K562 (cell line): Measurements from ENCODE around the gene ZNF778. TPM values are rescaled to one million over a fixed set of nuclear protein-coding genes. Genes with fewer than 3 reads are reported as not detected.

Experiments
- ATAC-seq: fragments of 200-7000 bp; cut with Tn5 transposase; 3 replicates; pipeline ENCODE4 v1.9.1; 2020; ENCODE audit warnings: moderate library complexity
- BruUV-seq: library from RNA; stranded (reverse); fragments of 400-500 nt; replicated peaks from 2 replicates; lab custom pipeline; 2021; lab: Mats Ljungman, UMichigan
- CTCF ChIA-PET: fragments of 300-600 bp; formaldehyde crosslinking; extraction: SDS; loops from one replicate; lab custom pipeline; 2021; ENCODE audit warnings: low intra/inter-chr PET ratio; lab: Yijun Ruan, JAX
- POLR2A ChIA-PET: fragments of 300-600, 350-650 bp; sonication (Branson Sonifier 250); formaldehyde crosslinking; extraction: SDS; loops from one replicate; lab custom pipeline; 2021; ENCODE audit warnings: antibody characterized with exemption, inconsistent platforms; lab: Yijun Ruan, JAX
- DNase-seq, 4 experiments: peaks; one replicate each; pipeline versions ENCODE4 v3.0.0 to v3.0.0-alpha.2; 2011 to 2018; ENCODE audit warnings: low spot score in 3 of 4, mixed read lengths in 3 of 4; ENCODE audit errors: extremely low read depth in 1 of 4
- FAIRE-seq: peaks from 2 replicates; lab custom pipeline; 2011; peaks lifted over from hg19 to GRCh38; lab: Jason Lieb, UNC
- H2AFZ ChIP-seq: 2 replicates; pipeline ENCODE4 v1.6.0; 2011; ENCODE audit warnings: low read depth, low read length, control low read depth, inconsistent platforms
- H3K27ac ChIP-seq: fragments of 200-600 bp; 3 replicates; pipeline ENCODE4 v1.8.0; 2011; ENCODE audit warnings: low read depth, mild to moderate bottlenecking, control low read depth, inconsistent platforms, low read length, moderate library complexity, mixed read lengths; ENCODE audit errors: extremely low read depth
- H3K27me3 ChIP-seq, 2 experiments: fragments of 300-600 bp in 1 of 2; 2 replicates in 1 of 2; 3 replicates in 1 of 2; pipeline versions ENCODE4 v1.6.0 to v1.8.0; 2011; ENCODE audit warnings: inconsistent platforms in 2 of 2, low read length in 2 of 2, mild to moderate bottlenecking in 1 of 2, mixed read lengths in 1 of 2, moderate library complexity in 1 of 2; ENCODE audit not compliant: control insufficient read depth in 2 of 2, insufficient read depth in 2 of 2
- H3K36me3 ChIP-seq: fragments of 300-600 bp; 3 replicates; pipeline ENCODE4 v1.8.0; 2011; ENCODE audit warnings: mild to moderate bottlenecking, low read length, inconsistent platforms; ENCODE audit not compliant: control insufficient read depth, insufficient read depth
- H3K4me1 ChIP-seq, 2 experiments: fragments of 200-600 bp in 1 of 2; replicated peaks in 1 of 2; 2 replicates in 1 of 2; 3 replicates in 1 of 2; pipeline versions ENCODE4 v1.5.1 to v1.8.0; 2011; ENCODE audit warnings: inconsistent platforms in 2 of 2, low read length in 2 of 2, mild to moderate bottlenecking in 1 of 2, mixed read lengths in 1 of 2, moderate library complexity in 1 of 2; ENCODE audit not compliant: control insufficient read depth in 2 of 2, insufficient read depth in 2 of 2
- H3K4me2 ChIP-seq: 2 replicates; pipeline ENCODE4 v1.6.1; 2011; ENCODE audit warnings: low read length, control low read depth, inconsistent platforms, mixed read lengths; ENCODE audit not compliant: insufficient read depth
- H3K4me3 ChIP-seq: fragments of 200-600 bp; sonication (generic), shearing (Covaris generic); 2 replicates; pipeline ENCODE4 v1.5.1; 2016; ENCODE audit warnings: control low read depth, inconsistent platforms
- H3K79me2 ChIP-seq: fragments of 200-600 bp; 3 replicates; pipeline ENCODE4 v1.8.0; 2011; ENCODE audit warnings: low read length, inconsistent platforms; ENCODE audit not compliant: control insufficient read depth, insufficient read depth
- H3K9ac ChIP-seq, 2 experiments: 2 replicates each; pipeline versions ENCODE4 v1.6.0 to v1.6.1; 2011; ENCODE audit warnings: low read depth in 2 of 2, low read length in 2 of 2, control low read depth in 1 of 2, inconsistent platforms in 1 of 2, mild to moderate bottlenecking in 1 of 2, mixed read lengths in 1 of 2; ENCODE audit not compliant: insufficient read depth in 1 of 2
- H3K9me1 ChIP-seq: one replicate; pipeline ENCODE4 v1.6.0; 2011; ENCODE audit warnings: inconsistent platforms, mild to moderate bottlenecking, low read length, moderate library complexity; ENCODE audit not compliant: control insufficient read depth, insufficient read depth
- H3K9me3 ChIP-seq: replicated peaks from 2 replicates; pipeline ENCODE4 v1.5.1; 2011; ENCODE audit warnings: low read depth, low read length, inconsistent platforms; ENCODE audit not compliant: control insufficient read depth, insufficient read depth
- H4K20me1 ChIP-seq: replicated peaks from 2 replicates; pipeline ENCODE4 v1.6.1; 2011; ENCODE audit warnings: low read length, inconsistent platforms, mixed read lengths; ENCODE audit not compliant: control insufficient read depth, insufficient read depth
- CXXC5 ChIP-seq: fragments of 250-450 bp; sonication (Bioruptor Pico); IDR thresholded peaks from 2 replicates; pipeline ENCODE4 v1.8.0; 2022; ENCODE audit warnings: inconsistent platforms, mild to moderate bottlenecking, moderate library complexity
- DDX20 ChIP-seq: fragments of 450-650 bp; IDR thresholded peaks from 2 replicates; pipeline ENCODE4 v1.6.1; 2016; ENCODE audit warnings: missing genetic modification characterization, low read depth, mild to moderate bottlenecking, missing compliant biosample characterization, moderate library complexity
- DMBX1 ChIP-seq: fragments of 250-450 bp; sonication (Bioruptor Pico); IDR thresholded peaks from 2 replicates; pipeline ENCODE4 v1.8.0; 2022; ENCODE audit warnings: inconsistent platforms, mild to moderate bottlenecking, moderate library complexity, borderline replicate concordance
- HMGN3 ChIP-seq: IDR thresholded peaks from 2 replicates; pipeline ENCODE4 v1.6.1; 2011; ENCODE audit warnings: borderline replicate concordance, low read depth, mild to moderate bottlenecking, mixed read lengths, low read length; ENCODE audit not compliant: insufficient read length; ENCODE audit errors: extremely low read depth
- KDM2B ChIP-seq: fragments of 250-450 bp; sonication (Bioruptor Pico); IDR thresholded peaks from 2 replicates; pipeline ENCODE4 v1.8.0; 2021; ENCODE audit warnings: mild to moderate bottlenecking, moderate library complexity
- LEF1 ChIP-seq: fragments of 450-650 bp; IDR thresholded peaks from 2 replicates; pipeline ENCODE4 v1.6.1; 2016; ENCODE audit warnings: mild to moderate bottlenecking
- NCOA1 ChIP-seq: fragments of 450-650 bp; IDR thresholded peaks from 2 replicates; pipeline ENCODE4 v1.6.1; 2016; ENCODE audit warnings: low read depth
- NFE2 ChIP-seq: IDR thresholded peaks from 2 replicates; pipeline ENCODE4 v1.6.1; 2014; ENCODE audit warnings: antibody characterized with exemption, low read depth
- SIN3B ChIP-seq: fragments of 450-650 bp; IDR thresholded peaks from 2 replicates; pipeline ENCODE4 v1.6.1; 2017; ENCODE audit warnings: low read depth, mild to moderate bottlenecking, moderate library complexity
- SNIP1 ChIP-seq: fragments of 450-650 bp; IDR thresholded peaks from 2 replicates; pipeline ENCODE4 v1.7.1; 2017; ENCODE audit warnings: low read depth, mild to moderate bottlenecking
- SP2 ChIP-seq: IDR thresholded peaks from 2 replicates; pipeline ENCODE4 v1.6.1; 2011; ENCODE audit warnings: mild to moderate bottlenecking, low read depth, low read length, moderate library complexity; ENCODE audit not compliant: poor library complexity, severe bottlenecking; ENCODE audit errors: extremely low read depth
- ZNF324 ChIP-seq: fragments of 250-450 bp; sonication (Bioruptor Pico); IDR thresholded peaks from 2 replicates; pipeline ENCODE4 v1.4.0; 2020; ENCODE audit warnings: mild to moderate bottlenecking
- ZNF41 ChIP-seq: fragments of 250-450 bp; sonication (Bioruptor Pico); conservative IDR thresholded peaks from 2 replicates; pipeline ENCODE4 v1.4.0; 2020; ENCODE audit warnings: mild to moderate bottlenecking
- ZNF57 ChIP-seq: fragments of 450-650 bp; formaldehyde crosslinking; IDR thresholded peaks from 2 replicates; pipeline ENCODE4 v1.4.0; 2020; ENCODE audit warnings: mild to moderate bottlenecking, moderate library complexity
- ZNF717 ChIP-seq: fragments of 250-450 bp; sonication (Bioruptor Pico); IDR thresholded peaks from 2 replicates; pipeline ENCODE4 v1.5.0; 2021
- WGBS: fragments of 100-300 bp; shearing (Covaris generic); methylation state at CpG from one replicate; pipeline ENCODE4 v1.1.6; 2016; ENCODE audit warnings: low coverage, mixed read lengths; ENCODE audit not compliant: insufficient coverage; ENCODE audit errors: missing lambda C conversion rate; 5-methylcytosine and 5-hydroxymethylcytosine counted together
- in situ Hi-C: fragments of 300-500 bp; cut with MboI; formaldehyde crosslinking; loops from 4 replicates; pipeline ENCODE4 v1.15.0; 2018; ENCODE audit warnings: inconsistent platforms, mixed read lengths
- intact Hi-C: fragments of 100-400 bp; cut with micrococcal nuclease; formaldehyde crosslinking; loops from 2 replicates; pipeline ENCODE4 v1.14.2; 2022
- polyA plus RNA-seq, 8 experiments: library from polyadenylated mRNA; depleted of rRNA in 4 of 8; stranded (reverse) in 5 of 8; unstranded in 3 of 8; fragments of >200 nt; fragmentation: Nextera tagmentation in 2 of 8; fragmentation: Illumina TruSeq in 1 of 8; extraction: Ambion mirVana in 2 of 8; extraction: Trizol in 1 of 8; gene quantifications; 2 replicates each; pipeline versions ENCODE4 v1.2.1 to v1.2.3, GENCODE V29; 2011 to 2014; ENCODE audit warnings: inconsistent platforms in 1 of 8, missing spikeins in 1 of 8
- total RNA-seq, 7 experiments: library from RNA; depleted of rRNA in 6 of 7; stranded (reverse); fragments of >200 nt in 6 of 7; fragmentation: Illumina TruSeq in 2 of 7; extraction: Trizol in 2 of 7; gene quantifications; 2 replicates each; pipeline versions ENCODE4 v1.2.1 to v1.2.3, GENCODE V29; 2011 to 2021; ENCODE audit warnings: low replicate concordance in 1 of 7
- TF ChIP-seq, protein P1 (sequence below): fragments of 450-650 bp; formaldehyde crosslinking; IDR thresholded peaks from 2 replicates; pipeline ENCODE4 v1.4.0; 2020; ENCODE audit warnings: mild to moderate bottlenecking
- TF ChIP-seq, protein P2 (sequence below): fragments of 450-650 bp; formaldehyde crosslinking; IDR thresholded peaks from 2 replicates; pipeline ENCODE4 v1.4.0; 2022; ENCODE audit warnings: missing genetic modification characterization
- TF ChIP-seq, protein P3 (sequence below): sonication (generic); formaldehyde crosslinking; IDR thresholded peaks from 2 replicates; pipeline ENCODE4 v1.9.0; 2022; ENCODE audit warnings: mild to moderate bottlenecking, missing genetic modification reagents

The ZNF778 gene
- total and polyA plus RNA-seq, 9 of the 15 experiments (the other 6 are each of a cell fraction or from before 2014, with no cell fraction given) = 0.70 to 60.6 (median 7.5) TPM

DNA sequence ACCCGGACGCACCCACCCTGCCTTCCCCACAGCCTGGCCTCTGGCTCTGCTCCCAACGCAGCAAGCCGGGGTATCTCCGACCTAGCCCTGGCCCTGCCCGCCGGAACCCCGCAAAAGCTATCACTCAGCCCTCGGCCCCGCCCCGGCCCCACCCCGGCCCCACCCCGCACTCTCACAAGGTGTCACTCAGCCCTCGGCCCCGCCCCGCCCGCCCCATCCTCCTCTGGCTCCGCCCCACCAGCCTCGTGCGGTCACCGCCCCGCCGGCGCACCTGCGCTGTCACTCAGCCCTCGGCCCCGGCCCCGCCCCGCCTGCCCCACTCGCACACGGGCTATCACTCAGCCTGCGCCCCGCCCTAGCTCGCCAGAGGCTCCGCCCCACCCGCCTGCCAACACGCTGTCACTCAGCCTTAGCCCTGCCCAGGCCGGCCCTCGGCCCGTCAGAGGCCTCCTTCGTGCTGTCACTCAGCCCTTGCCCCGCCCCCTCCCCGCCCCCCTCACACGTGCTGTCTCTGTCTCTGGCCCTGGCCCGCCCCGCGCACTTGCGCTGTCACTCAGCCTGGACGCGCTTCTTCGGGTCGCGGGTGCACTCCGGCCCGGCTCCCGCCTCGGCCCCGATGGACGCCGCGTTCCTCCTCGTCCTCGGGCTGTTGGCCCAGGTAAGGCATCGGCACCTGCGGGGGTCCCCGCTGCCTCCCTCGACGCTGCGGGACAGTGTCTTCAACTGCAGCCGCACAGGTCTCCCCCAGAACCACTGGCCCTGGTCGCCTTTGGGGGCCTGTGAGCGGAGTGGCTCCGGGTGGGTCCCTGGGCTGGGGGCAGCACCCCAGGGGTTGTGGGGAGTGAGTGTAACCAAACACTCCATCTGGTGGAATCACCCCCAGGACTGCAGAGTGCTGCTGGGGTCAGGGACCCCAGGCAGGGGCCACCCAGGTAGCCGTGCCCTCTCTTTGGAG lies 46.0 kb upstream of the ZNF778 start, which contains the start of gene CDH15:
Gene CDH15, plus strand, starts transcription at position 533 of the 955 bp plus-strand sequence. Its CDS starts 84 bp downstream, at position 617.
- ChIA-PET CTCF (interaction anchor here (0.5 to 1.0 kb wide), 5 partner anchors 11 to 426 kb away, joined by 3 to 5 read pairs (median 3); partner anchors contain the start of gene APRT), POLR2A (interaction anchor here (0.5 to 1.1 kb wide), 6 partner anchors 12 to 715 kb away, joined by 3 to 4 read pairs (median 3); no protein-coding TSS in a partner anchor)
- 3% methylated on average over 28 of the region's 74 CpGs for WGBS
- Histone ChIP-seq H3K4me3 (peak within 1 kb of the TSS; percentile 12), H3K79me2 (no peaks in the 10 kb centered on the region), H3K9ac (peak within 1 kb of the TSS in 1 of 2 experiments; percentile 91; a peak in 2 of 4 replicates), H3K36me3 (no peaks in the 10 kb centered on the region), H3K4me2 (peak within 1 kb of the TSS; percentile 66), H2AFZ (peak within 1 kb of the TSS; percentile 77), H3K4me1 (peaks cover 18 to 96% of the 10 kb centered on the region in 2 experiments), H4K20me1 (peaks cover 3% of the 10 kb centered on the region; the same call in 1 of the 2 replicates), H3K9me3 (no peaks in the 10 kb centered on the region), H3K9me1 (no peaks in the 10 kb centered on the region), H3K27me3 (peaks cover 0 to 18% of the 10 kb centered on the region in 2 experiments; a peak in 2 of 5 replicates), H3K27ac (no peak within 1 kb of the TSS)
- peak; percentile 92 for ATAC-seq
- in situ Hi-C loops = no loop called here
- no TSS peak for BruUV-seq
- peak; percentile 98 to 99 (median 98) for DNase-seq
- intact Hi-C loops = loop anchor here (1.0 to 2.0 kb wide), 3 partner anchors 30 to 359 kb away; partner anchors contain the start of gene ZNF778
- peak; percentile 77 for FAIRE-seq
- TF ChIP-seq SP2 (peak; percentile 23), SIN3B (no peak), NCOA1 (no peak), ZNF324 (no peak), SNIP1 (no peak), ZNF41 (CRISPR knock-in tag) (no peak), ZNF57 (CRISPR knock-in tag) (no peak), HMGN3 (peak; percentile 36), NFE2 (no peak), DDX20 (tag) (no peak), ZNF717 (CRISPR knock-in tag) (no peak), DMBX1 (no peak), KDM2B (CRISPR knock-in tag) (peak; percentile 57; the same call in 1 of the 2 replicates), CXXC5 (CRISPR knock-in tag) (peak; percentile 43; the same call in 1 of the 2 replicates), LEF1 (no peak)
- TF ChIP-seq, protein P1, sequence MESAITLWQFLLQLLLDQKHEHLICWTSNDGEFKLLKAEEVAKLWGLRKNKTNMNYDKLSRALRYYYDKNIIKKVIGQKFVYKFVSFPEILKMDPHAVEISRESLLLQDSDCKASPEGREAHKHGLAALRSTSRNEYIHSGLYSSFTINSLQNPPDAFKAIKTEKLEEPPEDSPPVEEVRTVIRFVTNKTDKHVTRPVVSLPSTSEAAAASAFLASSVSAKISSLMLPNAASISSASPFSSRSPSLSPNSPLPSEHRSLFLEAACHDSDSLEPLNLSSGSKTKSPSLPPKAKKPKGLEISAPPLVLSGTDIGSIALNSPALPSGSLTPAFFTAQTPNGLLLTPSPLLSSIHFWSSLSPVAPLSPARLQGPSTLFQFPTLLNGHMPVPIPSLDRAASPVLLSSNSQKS (CRISPR knock-in tag) = no peak
- TF ChIP-seq, protein P2, sequence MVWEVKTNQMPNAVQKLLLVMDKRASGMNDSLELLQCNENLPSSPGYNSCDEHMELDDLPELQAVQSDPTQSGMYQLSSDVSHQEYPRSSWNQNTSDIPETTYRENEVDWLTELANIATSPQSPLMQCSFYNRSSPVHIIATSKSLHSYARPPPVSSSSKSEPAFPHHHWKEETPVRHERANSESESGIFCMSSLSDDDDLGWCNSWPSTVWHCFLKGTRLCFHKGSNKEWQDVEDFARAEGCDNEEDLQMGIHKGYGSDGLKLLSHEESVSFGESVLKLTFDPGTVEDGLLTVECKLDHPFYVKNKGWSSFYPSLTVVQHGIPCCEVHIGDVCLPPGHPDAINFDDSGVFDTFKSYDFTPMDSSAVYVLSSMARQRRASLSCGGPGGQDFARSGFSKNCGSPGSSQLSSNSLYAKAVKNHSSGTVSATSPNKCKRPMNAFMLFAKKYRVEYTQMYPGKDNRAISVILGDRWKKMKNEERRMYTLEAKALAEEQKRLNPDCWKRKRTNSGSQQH (CRISPR knock-in tag) = no peak
- TF ChIP-seq, protein P3, sequence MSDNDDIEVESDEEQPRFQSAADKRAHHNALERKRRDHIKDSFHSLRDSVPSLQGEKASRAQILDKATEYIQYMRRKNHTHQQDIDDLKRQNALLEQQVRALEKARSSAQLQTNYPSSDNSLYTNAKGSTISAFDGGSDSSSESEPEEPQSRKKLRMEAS (CRISPR knock-in tag) = peak; percentile 58
